Body of pancreas (tissue), 4 donors: Measurements from ENCODE around the gene IFT88. TPM values are rescaled to one million over a fixed set of nuclear protein-coding genes. Genes with fewer than 3 reads are reported as not detected.

ENCODE experiments used
- ATAC-seq: fragments of 150-250 bp; one replicate; pipeline ENCODE4 v1.9.1; 2016
- DNase-seq, 4 donors: peaks; one replicate each; pipeline ENCODE4 v3.0.0-alpha.2; 2019
- H3K27ac ChIP-seq, 4 donors: fragments of 200-600 bp; sonication (generic); 1 replicate in 3 of 4; 2 replicates in 1 of 4; pipeline versions ENCODE4 v1.5.1 to v1.6.1; 2016 to 2019; ENCODE audit warnings: mild to moderate bottlenecking in 1 of 4, mixed read lengths in 1 of 4, moderate library complexity in 1 of 4
- H3K27me3 ChIP-seq, 2 donors: fragments of 200-600 bp; sonication (generic); one replicate each; pipeline ENCODE4 v1.6.0; 2016; ENCODE audit warnings: mild to moderate bottlenecking in 1 of 2
- H3K36me3 ChIP-seq, 2 donors: fragments of 200-600 bp; sonication (generic); replicated peaks in 1 of 2; 2 replicates each; pipeline ENCODE4 v1.5.1; 2016; ENCODE audit warnings: low read depth in 2 of 2; ENCODE audit not compliant: insufficient read depth in 1 of 2
- H3K4me1 ChIP-seq: fragments of 200-600 bp; sonication (generic); one replicate; pipeline ENCODE4 v1.6.0; 2016
- H3K4me3 ChIP-seq, 2 donors: fragments of 200-600 bp; sonication (generic); 1 replicate in 1 of 2; 2 replicates in 1 of 2; pipeline ENCODE4 v1.5.1; 2016 to 2019
- H3K9me3 ChIP-seq, 3 donors: fragments of 200-600 bp; sonication (generic); 1 replicate in 2 of 3; 2 replicates in 1 of 3; pipeline ENCODE4 v1.5.1; 2016
- POLR2A ChIP-seq, 3 donors: fragments of 450-650 bp; IDR thresholded peaks; one replicate each; pipeline ENCODE4 v1.6.1; 2016; ENCODE audit warnings: antibody characterized with exemption in 3 of 3, mild to moderate bottlenecking in 2 of 3
- WGBS, 2 donors: methylation state at CpG; one replicate each; pipeline ENCODE4 v1.1.5; 2017; 5-methylcytosine and 5-hydroxymethylcytosine counted together
- intact Hi-C: fragments of 100-400 bp; cut with DNase I; formaldehyde crosslinking; loops from one replicate; pipeline ENCODE4 v1.15.1; 2023
- total RNA-seq, 2 donors: library from RNA; depleted of rRNA; stranded (reverse); fragments of >200 nt; gene quantifications; one replicate each; pipeline ENCODE4 v1.1.0, GENCODE V29; 2016
- TF ChIP-seq, protein P1 (sequence below), 7 experiments: fragments of 450-650 bp in 4 of 7; fragments of 200-600 bp in 3 of 7; sonication (generic) in 3 of 7; IDR thresholded peaks; one replicate each; pipeline ENCODE4 v1.5.1; 2016 to 2019; ENCODE audit warnings: antibody characterized with exemption in 7 of 7

IFT88 gene
- total RNA-seq, 2 donors from 2014 or later, result 9.6 to 16.5 TPM

DNA sequence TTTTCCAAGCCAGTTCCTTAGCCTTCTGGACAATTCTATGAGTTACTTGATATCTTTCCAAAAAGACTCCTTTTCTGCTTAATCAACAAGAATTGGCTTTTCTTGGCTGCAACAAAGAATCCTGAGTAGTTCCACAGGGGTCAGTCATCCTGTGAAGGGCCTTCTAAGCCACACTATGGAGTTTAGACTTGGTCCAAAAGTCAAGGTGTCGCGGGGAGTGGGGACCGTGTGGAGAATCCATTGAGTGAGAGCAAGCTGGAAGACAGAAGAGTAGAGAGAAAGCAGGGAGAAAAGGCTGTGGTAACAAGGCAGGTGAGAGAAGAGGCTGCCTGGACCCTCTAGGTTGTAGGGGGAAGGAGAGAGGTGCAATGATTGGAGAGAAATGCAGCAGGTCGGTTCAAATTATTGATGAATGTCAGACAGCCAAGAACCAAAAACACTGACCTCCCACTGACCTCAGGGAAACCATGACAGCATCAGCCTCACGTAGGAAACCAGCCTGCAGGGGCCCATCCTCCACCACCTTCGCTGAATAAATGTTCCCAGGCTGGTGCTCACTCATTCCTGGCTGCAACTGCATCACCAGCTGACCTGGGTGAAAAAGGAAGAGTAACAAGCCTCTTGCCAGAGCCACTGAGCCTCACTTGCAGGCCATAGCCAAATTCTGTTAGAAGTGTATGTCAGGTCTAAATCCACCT lies 7.1 kb upstream of the IFT88 start:
- intact Hi-C loops, result no loop called here
- Histone ChIP-seq H3K36me3 (no peaks in the 10 kb centered on the region), H3K4me3 (no peak overlapping the region), H3K27ac (no peak overlapping the region), H3K9me3 (no peaks in the 10 kb centered on the region), H3K27me3 (no peaks in the 10 kb centered on the region), H3K4me1 (no peaks in the 10 kb centered on the region)
- 71% methylated on average over 6 of the region's 6 CpGs for WGBS, 2 donors
- no peak for ATAC-seq
- no peak for DNase-seq
- no peak for TF ChIP-seq POLR2A (IDR thresholded peaks at IDR 0.05)
- TF ChIP-seq, protein P1, sequence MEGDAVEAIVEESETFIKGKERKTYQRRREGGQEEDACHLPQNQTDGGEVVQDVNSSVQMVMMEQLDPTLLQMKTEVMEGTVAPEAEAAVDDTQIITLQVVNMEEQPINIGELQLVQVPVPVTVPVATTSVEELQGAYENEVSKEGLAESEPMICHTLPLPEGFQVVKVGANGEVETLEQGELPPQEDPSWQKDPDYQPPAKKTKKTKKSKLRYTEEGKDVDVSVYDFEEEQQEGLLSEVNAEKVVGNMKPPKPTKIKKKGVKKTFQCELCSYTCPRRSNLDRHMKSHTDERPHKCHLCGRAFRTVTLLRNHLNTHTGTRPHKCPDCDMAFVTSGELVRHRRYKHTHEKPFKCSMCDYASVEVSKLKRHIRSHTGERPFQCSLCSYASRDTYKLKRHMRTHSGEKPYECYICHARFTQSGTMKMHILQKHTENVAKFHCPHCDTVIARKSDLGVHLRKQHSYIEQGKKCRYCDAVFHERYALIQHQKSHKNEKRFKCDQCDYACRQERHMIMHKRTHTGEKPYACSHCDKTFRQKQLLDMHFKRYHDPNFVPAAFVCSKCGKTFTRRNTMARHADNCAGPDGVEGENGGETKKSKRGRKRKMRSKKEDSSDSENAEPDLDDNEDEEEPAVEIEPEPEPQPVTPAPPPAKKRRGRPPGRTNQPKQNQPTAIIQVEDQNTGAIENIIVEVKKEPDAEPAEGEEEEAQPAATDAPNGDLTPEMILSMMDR (IDR thresholded peaks at IDR 0.05), result no peak

DNA sequence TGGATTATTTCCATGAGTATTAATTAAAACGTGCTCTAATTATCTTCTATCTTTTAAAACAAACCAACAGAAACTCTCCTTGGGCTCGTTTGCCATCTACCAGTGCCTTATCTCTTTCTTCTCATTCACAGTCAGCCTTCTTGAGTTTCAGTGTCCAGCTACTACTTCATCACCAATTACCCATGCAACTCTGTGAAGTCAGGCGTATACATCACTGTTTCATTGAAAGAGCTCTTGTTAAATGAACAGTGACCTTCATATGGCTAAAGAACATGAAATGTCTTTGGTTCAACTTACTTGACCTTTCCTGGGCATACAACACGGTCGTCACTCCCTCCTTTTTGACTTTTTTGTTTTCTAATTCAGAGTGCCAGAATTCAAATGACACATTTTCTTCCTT lies 5.2 kb upstream of the IFT88 start:
- no peak for ATAC-seq
- intact Hi-C loops, result no loop called here
- Histone ChIP-seq H3K4me3 (no peak overlapping the region), H3K27ac (no peak overlapping the region), H3K4me1 (no peaks in the 10 kb centered on the region), H3K36me3 (no peaks in the 10 kb centered on the region), H3K27me3 (no peaks in the 10 kb centered on the region), H3K9me3 (no peaks in the 10 kb centered on the region)
- no peak for DNase-seq
- 41 to 47% methylated on average over 5 of the region's 5 CpGs for WGBS, 2 donors
- TF ChIP-seq, protein P1 (IDR thresholded peaks at IDR 0.05), result no peak
- no peak for TF ChIP-seq POLR2A (IDR thresholded peaks at IDR 0.05)

DNA sequence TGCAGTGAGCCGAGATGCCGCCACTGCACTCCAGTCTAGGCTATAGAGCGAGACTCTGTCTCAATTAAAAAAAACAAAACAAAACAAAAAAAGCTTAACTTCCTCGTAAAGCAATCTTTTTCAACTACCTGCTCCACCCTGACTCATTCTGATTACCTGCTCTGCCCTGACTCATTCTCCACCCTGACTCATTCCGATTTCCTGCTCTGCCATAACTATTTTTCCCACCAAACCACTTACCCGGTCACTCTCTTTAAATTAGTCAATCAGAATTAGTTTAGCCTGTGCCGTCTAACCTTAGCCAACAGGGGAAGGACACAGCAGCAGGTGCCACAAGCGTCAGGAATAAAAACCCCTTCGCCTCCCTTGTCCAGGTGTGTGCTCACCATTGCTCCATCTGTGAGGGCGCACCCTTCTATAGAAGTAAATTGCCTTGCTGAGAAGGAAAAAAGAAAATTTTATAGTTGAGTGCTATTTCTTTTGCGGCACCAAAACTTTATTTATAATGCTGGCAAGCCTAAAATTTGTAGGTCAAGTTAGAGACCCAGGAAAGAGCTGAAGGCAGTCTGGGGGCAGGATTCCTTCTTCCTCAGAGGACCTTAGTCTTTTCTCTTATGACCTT lies 1.7 kb upstream of the IFT88 start:
- DNase-seq (no peak), ATAC-seq (no peak)
- H3K27ac ChIP-seq, result no peak overlapping the region
- intact Hi-C loops, result no loop called here
- peaks cover 7% of the 10 kb centered on the region for H3K4me1 ChIP-seq
- TF ChIP-seq POLR2A (IDR thresholded peaks at IDR 0.05), result no peak
- TF ChIP-seq, protein P1 (IDR thresholded peaks at IDR 0.05), result no peak
- 92 to 95% methylated on average over 11 of the region's 11 CpGs for WGBS, 2 donors
- no peaks in the 10 kb centered on the region for H3K27me3 ChIP-seq
- no peaks in the 10 kb centered on the region for H3K9me3 ChIP-seq
- no peaks in the 10 kb centered on the region for H3K36me3 ChIP-seq
- no peak overlapping the region for H3K4me3 ChIP-seq

DNA sequence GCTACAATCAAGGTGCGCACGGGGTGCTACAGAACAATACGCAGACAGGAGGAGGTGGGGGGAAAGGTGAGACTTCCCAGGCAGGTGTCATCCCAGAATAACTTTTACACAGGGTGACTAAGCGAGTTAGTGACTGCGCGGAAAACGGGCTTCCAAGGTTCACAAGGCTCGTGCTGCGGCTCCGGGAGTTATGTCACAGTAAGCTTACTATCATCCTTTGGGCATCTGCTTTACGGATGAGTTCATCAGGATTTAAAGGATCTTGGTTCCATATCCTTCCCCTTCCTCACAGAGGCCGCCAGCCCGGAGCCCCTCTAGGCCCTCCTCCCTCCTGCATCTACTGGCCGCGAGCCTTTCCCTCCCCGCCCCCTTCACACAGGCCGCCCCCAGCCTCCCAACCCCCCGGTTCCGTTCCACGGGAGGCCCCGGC lies 474 bp upstream of the IFT88 start:
- Histone ChIP-seq H3K27ac (peak overlapping the region; percentile 66 to 95 (median 86)), H3K9me3 (no peaks in the 10 kb centered on the region), H3K4me1 (peaks cover 7% of the 10 kb centered on the region), H3K27me3 (no peaks in the 10 kb centered on the region), H3K36me3 (no peaks in the 10 kb centered on the region), H3K4me3 (peak overlapping the region; percentile 70 to 90)
- TF ChIP-seq POLR2A (IDR thresholded peaks at IDR 0.05), result no peak
- TF ChIP-seq, protein P1 (IDR thresholded peaks at IDR 0.05), result no peak
- WGBS, 2 donors, result 0 to 1% methylated on average over 19 to 21 of the region's 21 CpGs
- ATAC-seq (peak; percentile 66), DNase-seq (peak in 2 of 4 donors; percentile 48 to 55)
- intact Hi-C loops, result no loop called here
